Measurements from ENCODE around the gene POLD1.
"Not testable (repeated sequence)": the region's sequence is repeated elsewhere in the genome, so short reads cannot be mapped to it uniquely, and the experiment has no call there.

POLD1 gene

DNA sequence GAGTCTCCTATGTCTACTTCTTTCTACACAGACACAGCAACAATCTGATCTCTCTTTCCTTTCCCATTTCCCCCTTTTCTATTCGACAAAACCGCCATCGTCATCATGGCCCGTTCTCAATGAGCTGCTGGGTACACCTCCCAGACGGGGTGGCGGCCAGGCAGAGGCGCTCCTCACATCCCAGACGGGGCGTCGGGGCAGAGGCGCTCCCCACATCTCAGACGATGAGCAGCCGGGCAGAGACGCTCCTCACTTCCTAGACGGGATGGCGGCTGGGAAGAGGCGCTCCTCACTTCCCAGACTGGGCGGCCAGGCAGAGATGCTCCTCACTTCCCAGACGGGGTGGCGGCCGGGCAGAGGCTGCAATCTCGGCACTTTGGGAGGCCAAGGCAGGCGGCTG, 6.8 kb downstream of the POLD1 start:
- DNase-seq (ENCODE audit: low spot score): not testable (repeated sequence)

DNA sequence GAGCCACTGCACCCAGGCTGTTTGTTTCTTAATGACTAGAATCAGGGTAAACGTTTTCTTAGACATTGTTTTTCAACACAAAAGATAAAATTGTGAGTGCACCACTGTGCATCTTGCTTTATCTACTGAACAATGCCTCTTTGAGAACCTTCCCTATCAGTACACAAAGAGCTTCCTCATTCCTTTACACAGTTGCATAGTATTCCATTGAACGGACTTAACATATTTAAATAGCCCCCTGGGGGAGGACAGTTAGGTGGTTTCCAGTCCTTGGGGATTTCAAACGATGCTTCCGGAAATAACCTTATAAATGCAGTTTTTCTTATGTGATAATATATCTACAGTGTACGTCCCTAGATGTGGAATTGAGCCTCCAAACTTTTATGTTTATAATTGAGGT, 8.6 kb downstream of the POLD1 start:
- DNase-seq (ENCODE audit: low spot score): no peak

DNA sequence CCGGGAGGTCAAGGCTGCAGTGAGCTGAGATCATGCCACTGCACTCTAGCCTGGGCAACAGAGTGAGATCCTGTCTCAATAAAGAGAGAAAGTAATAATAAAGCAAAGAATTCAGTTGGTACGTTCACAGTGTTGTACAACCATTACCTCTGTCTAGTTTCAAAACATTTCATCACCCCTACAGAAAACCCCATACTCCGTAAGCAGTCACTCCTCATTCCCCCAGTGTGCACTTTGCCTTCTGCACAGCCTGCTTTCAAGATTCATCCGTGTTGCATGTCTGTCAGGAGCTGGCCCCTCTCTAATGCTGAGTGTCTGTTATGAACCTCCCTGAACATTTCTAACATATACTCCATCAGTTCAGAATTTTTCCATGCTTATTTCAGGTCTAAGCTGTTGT, 9.4 kb downstream of the POLD1 start:
- no peak for DNase-seq (ENCODE audit: low spot score)

DNA sequence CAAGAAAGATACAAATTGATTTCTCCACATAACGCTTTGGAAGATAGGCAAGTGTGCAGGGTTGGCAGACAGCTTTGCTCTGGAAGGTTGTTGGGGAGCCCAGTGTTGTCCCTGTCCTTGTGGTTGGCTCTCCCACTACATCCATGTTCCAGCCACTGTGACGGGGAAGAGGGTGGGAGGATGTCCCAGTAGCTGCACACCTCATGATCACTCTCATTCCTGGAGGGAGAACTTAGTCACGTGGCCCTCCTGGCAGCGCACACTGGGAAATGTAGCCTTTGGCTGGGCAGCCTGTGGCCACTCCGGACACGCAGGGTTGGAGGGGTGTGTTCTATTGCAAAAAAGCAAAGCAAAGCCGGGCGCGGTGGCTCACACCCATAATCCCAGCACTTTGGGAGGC, 9.9 kb downstream of the POLD1 start:
- DNase-seq (ENCODE audit: low spot score): no peak

DNA sequence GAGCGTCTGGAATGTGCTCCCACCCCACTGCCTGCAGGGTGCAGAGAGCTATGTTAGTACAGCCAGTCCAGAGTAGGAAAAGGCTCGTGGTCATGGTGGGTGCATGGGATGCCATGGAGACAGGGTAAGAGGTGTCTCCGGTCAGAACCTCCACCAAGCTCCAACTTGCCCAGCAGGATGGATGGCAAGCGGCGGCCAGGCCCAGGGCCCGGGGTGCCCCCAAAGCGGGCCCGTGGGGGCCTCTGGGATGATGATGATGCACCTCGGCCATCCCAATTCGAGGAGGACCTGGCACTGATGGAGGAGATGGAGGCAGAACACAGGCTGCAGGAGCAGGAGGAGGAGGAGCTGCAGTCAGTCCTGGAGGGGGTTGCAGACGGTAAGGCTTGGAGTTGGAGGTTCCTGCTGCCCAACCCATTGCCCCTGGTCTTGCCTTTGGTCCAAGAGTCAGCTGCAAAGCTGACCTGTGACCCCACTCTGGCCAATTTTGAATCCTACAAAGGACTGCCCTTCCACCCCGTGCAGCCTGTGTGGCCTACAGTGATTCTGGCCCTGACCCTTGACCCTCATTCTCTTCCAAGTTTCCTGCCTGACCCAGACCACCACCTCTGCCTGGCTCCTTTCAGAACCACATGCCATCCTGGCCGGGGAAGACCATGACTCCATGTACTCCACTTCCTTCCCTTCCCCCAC, 14.7 kb downstream of the POLD1 start:
- no peak for DNase-seq (ENCODE audit: low spot score)

DNA sequence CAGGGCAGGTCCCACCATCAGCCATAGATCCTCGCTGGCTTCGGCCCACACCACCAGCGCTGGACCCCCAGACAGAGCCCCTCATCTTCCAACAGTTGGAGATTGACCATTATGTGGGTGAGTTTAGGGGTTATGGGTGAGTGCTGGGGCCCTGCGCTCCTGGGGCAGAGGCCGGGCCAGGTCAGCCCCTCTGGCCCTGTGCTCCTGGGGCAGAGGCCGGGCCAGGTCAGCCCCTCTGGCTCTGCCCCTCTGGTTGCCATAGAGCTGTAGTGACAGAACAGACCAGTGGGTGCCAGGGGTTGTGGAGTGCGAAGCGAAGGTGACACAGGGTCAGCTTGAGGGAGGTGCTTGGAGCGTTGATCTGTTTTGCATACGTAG, 15.2 kb downstream of the POLD1 start:
- DNase-seq (ENCODE audit: low spot score): no peak

DNA sequence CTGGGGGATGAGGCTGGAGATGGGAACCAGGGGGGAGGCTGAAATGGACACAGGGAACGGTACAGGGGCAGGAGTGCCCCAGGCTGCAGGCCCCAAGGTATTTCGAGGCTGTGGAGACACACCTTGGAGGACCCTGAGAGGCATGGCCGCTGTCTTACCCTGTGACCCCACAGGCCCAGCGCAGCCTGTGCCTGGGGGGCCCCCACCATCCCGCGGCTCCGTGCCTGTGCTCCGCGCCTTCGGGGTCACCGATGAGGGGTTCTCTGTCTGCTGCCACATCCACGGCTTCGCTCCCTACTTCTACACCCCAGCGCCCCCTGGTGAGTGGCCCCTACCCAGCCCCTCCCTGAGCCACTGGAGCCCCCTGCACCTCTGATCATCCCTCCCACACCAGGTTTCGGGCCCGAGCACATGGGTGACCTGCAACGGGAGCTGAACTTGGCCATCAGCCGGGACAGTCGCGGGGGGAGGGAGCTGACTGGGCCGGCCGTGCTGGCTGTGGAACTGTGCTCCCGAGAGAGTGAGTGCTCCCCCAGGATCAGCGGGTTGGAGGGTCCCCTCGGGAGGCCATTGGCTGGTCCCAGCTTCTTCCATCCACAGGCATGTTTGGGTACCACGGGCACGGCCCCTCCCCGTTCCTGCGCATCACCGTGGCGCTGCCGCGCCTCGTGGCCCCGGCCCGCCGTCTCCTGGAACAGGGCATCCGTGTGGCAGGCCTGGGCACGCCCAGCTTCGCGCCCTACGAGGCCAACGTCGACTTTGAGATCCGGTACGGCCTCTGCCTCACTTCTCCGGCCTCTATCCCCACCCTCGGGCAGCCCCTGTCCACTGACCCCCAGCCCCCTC, 17.7 kb downstream of the POLD1 start:
- no peak for DNase-seq (ENCODE audit: low spot score)

DNA sequence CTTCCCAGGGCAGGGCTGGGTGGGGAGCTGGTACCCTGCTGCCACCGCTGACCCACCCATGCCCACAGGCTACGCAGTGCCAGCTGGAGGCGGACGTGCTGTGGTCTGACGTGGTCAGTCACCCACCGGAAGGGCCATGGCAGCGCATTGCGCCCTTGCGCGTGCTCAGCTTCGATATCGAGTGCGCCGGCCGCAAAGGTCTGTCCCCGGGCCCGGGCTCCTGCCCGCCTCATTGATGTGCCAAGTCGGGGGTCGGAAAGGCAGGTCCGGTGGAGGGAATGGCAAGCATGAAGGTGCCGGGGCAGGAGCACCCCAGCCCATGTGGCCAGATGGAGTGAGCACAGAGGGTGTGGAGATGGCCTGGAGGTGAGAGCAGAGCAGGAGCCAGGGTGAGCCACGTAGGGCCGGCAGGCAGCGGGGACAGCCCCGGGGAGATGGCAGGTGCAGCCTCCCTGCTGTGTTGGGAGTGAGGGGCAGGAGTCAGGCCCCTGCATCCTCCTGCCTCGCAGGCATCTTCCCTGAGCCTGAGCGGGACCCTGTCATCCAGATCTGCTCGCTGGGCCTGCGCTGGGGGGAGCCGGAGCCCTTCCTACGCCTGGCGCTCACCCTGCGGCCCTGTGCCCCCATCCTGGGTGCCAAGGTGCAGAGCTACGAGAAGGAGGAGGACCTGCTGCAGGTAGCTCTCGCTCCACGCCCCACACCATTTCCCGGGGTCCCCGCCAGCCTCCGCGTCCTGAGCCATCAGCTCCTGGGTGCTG, 18.6 kb downstream of the POLD1 start:
- no peak for DNase-seq (ENCODE audit: low spot score)

DNA sequence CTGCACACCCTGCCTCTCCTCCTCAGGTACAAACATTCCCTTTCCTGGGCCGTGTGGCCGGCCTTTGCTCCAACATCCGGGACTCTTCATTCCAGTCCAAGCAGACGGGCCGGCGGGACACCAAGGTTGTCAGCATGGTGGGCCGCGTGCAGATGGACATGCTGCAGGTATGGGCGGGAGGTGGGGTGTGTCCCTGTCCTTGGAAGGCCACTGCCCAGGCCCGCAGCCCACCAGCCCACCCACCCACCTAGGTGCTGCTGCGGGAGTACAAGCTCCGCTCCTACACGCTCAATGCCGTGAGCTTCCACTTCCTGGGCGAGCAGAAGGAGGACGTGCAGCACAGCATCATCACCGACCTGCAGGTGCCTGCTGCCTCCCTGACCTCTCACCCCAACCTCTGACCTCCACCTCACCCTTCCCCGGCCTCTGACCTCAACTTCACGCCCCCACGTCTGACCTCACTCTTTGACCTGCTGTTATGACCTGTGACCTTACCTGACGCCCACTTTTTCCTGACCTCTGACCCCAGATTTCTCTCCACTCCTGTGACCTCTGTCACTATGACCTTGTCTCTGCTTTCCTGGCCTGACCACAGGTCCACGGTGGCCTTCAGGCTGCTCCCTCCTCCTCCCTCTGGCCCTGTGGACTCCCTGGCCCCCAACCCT, 22.1 kb downstream of the POLD1 start:
- DNase-seq (ENCODE audit: low spot score): no peak

DNA sequence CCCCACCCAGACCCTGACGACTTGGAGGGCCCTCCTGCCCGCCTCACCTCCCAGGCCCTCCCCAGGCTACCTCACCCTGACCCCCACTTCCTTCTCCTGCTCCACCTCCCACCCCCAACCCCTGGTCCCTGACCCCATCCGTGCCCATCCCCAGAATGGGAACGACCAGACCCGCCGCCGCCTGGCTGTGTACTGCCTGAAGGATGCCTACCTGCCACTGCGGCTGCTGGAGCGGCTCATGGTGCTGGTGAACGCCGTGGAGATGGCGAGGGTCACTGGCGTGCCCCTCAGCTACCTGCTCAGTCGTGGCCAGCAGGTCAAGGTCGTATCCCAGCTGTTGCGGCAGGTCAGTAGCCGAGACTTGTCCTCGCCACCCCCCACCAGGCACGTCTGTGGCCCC, 22.7 kb downstream of the POLD1 start:
- DNase-seq (ENCODE audit: low spot score): no peak

DNA sequence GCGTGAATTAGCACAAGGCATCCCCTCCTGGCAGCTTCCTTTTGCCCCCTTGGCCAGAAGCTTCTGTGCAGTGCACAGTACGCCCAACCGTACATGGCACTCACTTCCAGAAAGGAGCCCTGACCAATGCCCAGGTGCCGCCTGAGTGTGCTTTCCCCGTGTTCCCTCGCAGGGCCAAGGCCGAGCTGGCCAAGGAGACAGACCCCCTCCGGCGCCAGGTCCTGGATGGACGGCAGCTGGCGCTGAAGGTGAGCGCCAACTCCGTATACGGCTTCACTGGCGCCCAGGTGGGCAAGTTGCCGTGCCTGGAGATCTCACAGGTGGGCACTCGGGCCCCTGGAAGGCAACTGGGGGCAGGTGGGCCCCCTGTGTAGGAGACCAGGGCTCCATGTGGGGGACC, 25.2 kb downstream of the POLD1 start:
- no peak for DNase-seq (ENCODE audit: low spot score)

DNA sequence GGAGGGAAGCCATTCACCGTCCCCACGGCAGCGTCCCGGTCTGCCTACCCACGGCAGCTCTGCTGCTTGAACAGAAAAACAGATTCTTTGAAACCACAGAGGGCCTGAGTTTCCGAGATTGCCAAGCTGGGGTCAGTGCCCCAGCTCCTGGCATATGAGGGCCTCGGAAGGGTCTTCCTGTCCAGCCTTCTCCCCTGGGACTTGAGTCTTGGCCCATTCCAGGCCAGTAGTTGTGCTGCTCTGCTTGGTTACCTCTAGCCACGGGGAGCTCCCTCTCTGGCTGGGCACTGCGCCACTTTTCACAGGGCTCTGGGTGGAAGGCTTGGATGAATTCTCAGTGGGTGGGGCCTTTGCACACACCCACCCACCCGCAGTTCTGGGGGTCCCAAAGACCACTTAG, 26.0 kb downstream of the POLD1 start:
- no peak for DNase-seq (ENCODE audit: low spot score)

DNA sequence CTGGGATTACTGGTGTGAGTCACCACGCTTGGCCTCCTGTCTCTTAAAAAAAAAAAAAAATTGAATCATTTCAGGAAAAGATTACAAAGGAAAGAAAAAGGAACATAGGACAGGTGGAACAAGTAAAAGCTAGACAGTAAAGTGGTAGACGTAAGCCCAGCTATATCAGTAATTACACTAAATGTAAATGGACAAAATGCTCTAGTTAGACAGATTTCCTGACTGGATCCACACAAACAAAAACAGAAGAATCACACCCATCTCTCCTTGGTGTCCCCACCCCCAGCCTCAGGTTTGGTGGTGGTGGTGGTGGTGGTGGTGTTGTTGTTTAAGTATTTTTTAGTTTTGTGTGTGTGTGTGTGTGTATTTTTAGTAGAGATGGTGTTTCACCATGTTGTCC, 28.3 kb downstream of the POLD1 start:
- no peak for DNase-seq (ENCODE audit: low spot score)

DNA sequence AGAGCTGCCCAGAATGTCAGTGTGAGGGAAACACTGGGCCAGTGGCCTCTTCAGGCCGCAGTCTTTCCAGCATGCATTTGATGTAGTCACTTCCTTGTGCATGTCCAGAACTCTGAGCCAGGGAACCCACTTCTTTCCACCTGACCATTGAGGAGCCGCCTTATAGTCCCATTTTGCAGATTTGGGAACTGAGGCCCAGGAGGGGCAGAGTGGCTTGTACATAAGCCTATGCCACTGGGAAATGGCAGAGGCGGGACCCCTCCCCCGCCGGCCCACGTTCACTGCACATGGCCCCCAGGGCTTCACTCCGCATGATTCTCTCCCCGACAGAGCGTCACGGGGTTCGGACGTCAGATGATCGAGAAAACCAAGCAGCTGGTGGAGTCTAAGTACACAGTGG, 28.9 kb downstream of the POLD1 start:
- no peak for DNase-seq (ENCODE audit: low spot score)

DNA sequence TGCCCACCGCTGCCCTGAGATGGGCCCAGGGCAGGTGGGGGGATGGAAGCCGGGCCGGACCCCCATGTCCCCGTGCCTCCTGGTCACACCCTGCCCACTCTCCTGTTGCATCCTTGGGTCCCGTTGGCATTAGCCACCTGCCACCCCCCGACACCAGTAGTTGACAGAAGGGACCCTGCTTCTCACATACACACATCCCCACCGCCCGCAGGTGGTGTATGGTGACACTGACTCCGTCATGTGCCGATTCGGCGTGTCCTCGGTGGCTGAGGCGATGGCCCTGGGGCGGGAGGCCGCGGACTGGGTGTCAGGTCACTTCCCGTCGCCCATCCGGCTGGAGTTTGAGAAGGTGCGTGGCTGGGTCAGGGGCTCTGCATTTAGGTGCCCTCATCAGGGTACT, 29.4 kb downstream of the POLD1 start:
- no peak for DNase-seq (ENCODE audit: low spot score)

DNA sequence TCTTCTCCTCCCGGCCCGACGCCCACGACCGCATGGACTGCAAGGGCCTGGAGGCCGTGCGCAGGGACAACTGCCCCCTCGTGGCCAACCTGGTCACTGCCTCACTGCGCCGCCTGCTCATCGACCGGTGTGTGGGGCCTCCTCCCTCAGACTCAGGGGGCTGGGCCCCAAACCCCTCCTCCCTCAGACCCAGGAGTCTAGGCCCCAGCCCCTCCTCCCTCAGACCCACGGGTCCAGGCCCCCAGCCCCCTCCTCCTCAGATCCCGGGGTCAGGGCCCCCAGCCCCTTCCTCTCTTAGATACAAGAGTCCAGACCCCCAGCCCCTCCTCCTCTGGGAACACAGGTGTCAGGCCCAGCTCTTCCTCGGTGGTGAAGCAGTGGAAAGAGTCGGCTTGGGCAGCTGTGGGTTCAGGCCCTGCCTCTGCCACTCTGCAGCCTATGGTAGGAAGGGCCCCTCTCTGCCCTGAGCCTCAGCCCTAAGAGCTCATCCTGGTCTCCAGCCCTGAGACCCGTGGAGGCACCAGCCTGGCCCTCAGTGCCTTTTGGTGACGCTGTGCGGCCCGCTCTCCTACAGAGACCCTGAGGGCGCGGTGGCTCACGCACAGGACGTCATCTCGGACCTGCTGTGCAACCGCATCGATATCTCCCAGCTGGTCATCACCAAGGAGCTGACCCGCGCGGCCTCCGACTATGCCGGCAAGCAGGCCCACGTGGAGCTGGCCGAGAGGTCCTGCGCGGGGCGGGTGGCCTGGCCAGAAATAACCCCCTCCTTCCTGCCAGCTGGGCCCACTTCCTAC, 30.9 kb downstream of the POLD1 start:
- peak; percentile 78 for DNase-seq (ENCODE audit: low spot score)

DNA sequence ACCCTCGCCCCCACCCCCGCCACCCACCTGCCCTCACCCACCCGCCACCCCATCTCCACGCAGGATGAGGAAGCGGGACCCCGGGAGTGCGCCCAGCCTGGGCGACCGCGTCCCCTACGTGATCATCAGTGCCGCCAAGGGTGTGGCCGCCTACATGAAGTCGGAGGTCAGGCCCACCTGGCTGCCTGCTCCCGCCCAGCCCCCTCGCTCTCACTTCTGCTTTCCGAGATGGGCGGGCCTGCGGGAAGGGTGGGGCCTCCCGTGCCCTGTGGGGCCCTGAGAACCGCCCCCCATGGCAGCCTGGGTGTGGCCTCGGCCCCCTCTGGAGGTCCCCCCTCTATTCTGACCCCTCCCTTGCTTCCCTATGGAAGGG, 31.5 kb downstream of the POLD1 start:
- no peak for DNase-seq (ENCODE audit: low spot score)

DNA sequence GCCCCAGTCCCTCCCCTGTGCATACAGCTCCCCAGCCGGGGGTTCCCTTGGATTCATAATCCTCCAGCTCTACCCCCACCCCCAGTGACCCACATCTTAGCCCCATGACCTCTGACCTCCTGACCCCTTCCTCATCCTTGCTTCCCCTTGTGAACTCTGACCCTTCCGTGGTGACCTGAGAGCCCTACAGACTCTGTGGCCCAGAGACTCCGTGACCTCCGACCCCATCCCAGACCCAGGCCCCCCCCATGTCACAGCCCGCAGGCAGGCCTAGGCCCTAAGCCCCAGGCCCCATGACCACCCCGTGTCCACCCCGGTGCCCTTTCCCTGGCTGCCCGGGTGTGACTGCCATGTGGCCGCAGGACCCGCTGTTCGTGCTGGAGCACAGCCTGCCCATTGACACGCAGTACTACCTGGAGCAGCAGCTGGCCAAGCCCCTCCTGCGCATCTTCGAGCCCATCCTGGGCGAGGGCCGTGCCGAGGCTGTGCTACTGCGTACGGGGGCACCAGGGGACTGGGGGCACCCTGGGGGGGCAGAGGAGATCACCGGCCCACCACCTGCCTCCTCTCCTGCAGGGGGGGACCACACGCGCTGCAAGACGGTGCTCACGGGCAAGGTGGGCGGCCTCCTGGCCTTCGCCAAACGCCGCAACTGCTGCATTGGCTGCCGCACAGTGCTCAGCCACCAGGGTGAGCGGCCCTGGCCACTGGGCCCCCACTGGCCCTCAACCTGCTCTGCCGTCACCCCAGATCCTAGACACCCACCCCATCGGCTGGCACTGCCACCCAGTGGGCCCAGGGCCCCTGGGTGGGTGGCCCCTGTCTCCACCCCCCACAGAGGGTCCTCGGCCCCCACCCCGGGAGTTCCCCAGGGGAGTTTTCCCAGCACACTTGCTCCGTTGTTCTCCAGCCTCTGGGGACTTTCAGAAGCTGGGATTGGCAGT, 32.2 kb downstream of the POLD1 start:
- no peak for DNase-seq (ENCODE audit: low spot score)

DNA sequence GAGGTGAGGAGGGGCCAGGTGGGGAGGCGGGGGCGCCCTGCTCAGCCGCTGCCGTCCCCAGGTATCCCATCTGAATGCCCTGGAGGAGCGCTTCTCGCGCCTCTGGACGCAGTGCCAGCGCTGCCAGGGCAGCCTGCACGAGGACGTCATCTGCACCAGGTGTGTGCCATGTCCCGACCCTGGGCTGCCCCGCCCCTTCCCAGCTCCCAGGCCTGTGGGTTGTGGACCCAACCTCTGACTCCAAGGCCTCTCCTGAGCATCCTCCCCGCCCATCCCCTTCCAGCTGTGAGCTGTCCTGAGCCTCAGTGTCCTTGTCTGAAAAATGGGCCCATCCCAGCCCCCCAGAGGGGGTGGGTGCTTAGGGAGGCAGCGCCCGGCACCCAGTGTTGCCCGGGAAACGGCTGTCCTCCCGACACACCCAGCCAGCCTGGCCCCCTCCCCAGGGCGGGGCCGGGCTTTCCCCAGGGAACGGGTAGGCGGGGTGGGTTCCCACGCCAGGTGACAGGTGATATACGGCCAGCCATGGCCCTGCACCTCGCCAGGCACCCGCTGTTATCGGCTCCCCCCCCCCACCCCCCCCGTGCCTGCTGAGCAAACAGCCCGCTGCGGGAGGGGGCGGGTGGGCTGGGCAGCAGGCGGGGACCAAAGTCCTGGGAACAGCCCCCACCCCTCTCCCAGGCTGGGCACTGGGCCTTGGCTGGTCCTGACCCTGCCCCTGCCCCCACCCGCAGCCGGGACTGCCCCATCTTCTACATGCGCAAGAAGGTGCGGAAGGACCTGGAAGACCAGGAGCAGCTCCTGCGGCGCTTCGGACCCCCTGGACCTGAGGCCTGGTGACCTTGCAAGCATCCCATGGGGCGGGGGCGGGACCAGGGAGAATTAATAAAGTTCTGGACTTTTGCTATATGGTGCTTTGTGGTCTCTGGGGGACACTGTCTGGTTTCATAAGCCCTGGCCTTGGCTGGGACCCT, 33.2 kb downstream of the POLD1 start:
- no peak for DNase-seq (ENCODE audit: low spot score)

Measured in hematopoietic multipotent progenitor cell treated with erythropoietin and hydrocortisone succinate and interleukin-3 and kit ligand, for 15 days (in vitro differentiated cells).